ENCODE measurements around the gene BBS5. TPM values are rescaled to one million over a fixed set of nuclear protein-coding genes. Genes with fewer than 3 reads are reported as not detected.

Gene BBS5
- total RNA-seq, result 1 to 10 TPM; 1.1 to 1.4 TPM

DNA sequence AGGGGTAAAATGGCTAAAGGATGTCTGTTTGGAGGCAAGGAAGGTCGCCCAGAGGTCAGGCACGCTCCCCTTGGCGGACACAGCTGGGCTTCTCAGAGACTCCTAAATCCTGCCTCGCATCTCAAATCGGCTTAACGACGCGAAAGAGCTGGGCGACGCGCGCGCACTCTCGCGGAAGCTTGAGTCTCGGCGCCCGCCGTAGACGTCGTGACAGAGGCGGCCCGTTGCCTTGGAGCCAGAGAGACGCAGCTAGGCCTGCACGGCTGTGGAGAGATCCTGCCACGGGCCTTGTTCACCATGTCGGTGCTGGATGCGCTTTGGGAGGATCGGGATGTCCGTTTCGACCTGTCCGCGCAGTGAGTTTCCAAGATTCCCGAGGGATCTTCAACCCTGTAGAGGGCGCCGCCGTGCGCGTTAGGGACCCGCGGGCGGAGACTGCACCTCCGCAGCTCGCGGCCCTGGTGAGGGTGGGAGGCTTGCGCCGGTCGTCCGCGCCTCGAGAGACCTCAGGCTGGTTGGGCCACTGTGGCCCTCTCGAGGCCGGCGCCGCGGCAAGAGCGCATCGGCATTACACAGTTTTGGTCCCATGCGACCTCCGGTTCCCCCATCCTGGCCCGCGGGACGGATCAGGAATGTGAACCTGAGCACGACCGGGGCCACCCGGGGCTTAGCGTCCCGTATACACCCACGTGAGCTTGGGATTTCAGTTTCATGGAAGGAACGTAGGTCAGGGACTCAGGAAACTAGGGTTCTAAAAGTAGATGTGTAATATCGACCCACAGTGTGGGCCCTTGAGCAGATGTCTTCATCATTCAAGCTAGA lies at the start of gene BBS5:
Gene BBS5 (plus strand): TSS at position 238 of the 822 bp plus-strand sequence. CDS start 60 bp downstream, at position 298.

GRCh38 chr2:169509298-169509885 lies 30.1 kb downstream of the BBS5 start, which contains the start of gene KLHL41:
Gene KLHL41 (plus strand): TSS chr2:169509702. CDS start chr2:169509779, 77 bp downstream.

Other genes with a start within 250 kb of the BBS5 start
- gene LRP2, start 117.0 kb upstream of the BBS5 start, total RNA-seq, result under 1 TPM in 1 of 2 experiments, not detected in 1; 0.02 TPM
- not detected for gene KLHL41, start 30.2 kb downstream of the BBS5 start, total RNA-seq
- 10 to 100 TPM; 35.4 to 37.9 TPM for gene FASTKD1, start 94.4 kb downstream of the BBS5 start, total RNA-seq
- gene PPIG, start 104.9 kb downstream of the BBS5 start, total RNA-seq, result 10 to 100 TPM; 55.9 to 59.0 TPM
- not detected for gene CFAP210, start 214.9 kb downstream of the BBS5 start, total RNA-seq
- gene PHOSPHO2, start 215.0 kb downstream of the BBS5 start, total RNA-seq, result 1 to 10 TPM; 2.5 to 3.5 TPM

Data from activated naive CD4-positive, alpha-beta T cell treated with anti-CD3 and anti-CD28 coated beads, Interleukin-2, amount 10 ng/mL, durations not matched to agents 5 hours and 36 hours (primary cell).